Activated naive CD4-positive, alpha-beta T cell treated with anti-CD3 and anti-CD28 coated beads, Interleukin-2, amount 50 U/mL, for 16 hours (primary cell): ENCODE results near the gene COQ8B.
"Not testable (repeated sequence)": the region's sequence is repeated elsewhere in the genome, so short reads cannot be mapped to it uniquely, and the experiment has no call there.

Experiments used
- DNase-seq: peaks from one replicate; pipeline ENCODE4 v3.0.0-alpha.2; 2020

The COQ8B gene

DNA sequence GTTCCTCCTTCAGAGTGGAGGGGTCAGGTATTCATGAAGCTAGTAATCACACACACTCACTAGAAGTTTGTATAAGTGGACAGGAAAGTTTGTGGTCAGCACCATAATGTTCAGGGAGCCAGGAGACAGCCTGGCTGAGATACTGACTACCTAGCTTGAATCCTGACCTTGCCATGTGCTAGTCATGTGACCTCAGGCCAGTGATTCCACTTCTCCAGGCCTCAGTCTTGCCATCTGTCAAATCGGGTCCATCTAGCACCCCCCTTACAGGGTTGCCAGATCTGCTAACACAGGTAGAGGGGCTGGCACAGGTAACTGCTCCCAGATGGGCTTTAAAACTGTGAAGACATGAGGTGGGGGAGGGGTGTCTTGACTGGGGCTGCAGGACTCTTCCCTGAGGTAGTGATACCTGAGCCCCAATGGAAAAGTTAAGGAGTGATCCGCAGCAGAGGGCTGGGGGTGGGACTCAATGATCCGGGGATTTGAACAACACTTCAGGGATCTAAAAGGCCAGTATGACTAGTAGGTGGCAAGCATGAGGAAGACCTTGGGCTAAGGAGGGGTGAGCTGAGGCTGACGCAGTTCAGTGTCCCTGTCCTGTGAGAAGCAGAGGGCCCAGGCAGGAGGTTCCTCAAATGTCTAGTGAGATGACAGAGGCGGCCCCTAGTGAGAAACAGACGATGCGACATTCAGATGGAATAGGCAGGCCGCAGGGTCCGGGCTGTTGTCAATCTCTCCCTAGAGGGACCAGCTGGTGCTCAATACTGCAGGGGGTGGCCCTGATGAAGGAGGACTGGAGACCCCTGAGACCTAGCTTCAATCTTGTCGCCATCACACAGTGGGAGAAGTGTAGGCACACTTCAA lies 25.1 kb upstream of the COQ8B start:
- no peak for DNase-seq

DNA sequence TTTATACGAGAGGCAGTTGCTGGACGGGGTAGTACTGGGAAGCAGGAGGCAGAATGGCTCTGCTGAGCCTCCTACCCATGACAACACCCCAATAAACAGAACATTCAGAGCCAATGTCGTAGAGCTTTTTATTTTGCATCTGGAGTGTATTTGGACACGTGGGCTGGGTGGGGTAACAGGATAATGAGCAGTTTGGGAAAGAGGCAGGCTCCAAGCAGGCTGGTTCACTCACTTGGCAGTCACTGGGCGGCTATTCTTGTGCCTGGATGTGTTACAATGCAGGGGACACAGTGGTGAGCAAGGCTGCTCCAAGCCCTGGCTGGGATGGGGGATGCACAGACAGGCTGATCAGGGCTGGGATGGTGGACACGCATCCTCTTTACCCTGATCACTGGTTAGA lies 24.1 kb upstream of the COQ8B start:
- no peak for DNase-seq

DNA sequence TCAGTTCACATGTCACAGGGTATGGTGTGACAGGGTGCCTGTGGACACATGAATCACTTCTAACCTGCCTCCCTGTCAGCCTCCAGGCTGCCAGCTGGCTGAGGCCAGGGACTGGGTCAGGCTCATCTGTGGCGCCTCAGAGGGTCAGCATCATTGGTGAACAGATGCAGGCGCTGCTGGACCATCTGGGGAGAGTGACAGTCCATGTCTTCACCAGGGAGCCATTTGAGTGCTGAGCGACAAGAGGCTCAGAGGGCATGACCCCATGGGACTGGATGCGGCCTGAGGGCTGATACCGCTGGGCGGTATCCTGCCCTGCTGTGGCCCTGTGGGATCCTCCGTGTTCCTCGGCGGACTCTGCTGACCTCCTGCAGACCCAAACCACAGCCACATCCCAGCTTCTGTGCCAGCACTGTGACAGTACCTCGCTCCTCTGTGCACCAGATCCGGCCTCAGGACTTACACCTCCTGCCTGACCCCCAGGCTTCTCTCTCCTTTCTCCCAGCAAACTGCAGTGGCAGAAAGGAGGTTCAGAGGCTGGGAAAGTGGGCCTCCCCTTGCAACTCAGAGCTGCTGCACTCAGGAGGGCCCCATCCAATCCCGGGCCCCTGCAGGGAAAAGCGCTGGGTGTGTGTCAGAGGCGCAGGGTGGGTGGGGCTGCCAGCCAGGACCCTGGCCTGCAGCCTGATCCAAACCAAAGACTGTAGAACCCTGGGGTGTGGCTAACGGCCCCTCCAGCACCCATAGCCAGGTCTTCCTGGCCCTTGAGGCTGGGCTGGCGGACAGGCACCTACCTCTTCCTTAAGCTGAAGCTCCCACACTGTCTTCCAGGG lies 23.4 kb upstream of the COQ8B start:
- DNase-seq: no peak

- no peak for DNase-seq
Observed at GRCh38 chr19:40739030-40739839, 22.5 kb upstream of the COQ8B start.

GRCh38 chr19:40737102-40737644 lies 20.5 kb upstream of the COQ8B start:
- DNase-seq: no peak

- no peak for DNase-seq
Observed at GRCh38 chr19:40736661-40737060, 20.0 kb upstream of the COQ8B start.

DNA sequence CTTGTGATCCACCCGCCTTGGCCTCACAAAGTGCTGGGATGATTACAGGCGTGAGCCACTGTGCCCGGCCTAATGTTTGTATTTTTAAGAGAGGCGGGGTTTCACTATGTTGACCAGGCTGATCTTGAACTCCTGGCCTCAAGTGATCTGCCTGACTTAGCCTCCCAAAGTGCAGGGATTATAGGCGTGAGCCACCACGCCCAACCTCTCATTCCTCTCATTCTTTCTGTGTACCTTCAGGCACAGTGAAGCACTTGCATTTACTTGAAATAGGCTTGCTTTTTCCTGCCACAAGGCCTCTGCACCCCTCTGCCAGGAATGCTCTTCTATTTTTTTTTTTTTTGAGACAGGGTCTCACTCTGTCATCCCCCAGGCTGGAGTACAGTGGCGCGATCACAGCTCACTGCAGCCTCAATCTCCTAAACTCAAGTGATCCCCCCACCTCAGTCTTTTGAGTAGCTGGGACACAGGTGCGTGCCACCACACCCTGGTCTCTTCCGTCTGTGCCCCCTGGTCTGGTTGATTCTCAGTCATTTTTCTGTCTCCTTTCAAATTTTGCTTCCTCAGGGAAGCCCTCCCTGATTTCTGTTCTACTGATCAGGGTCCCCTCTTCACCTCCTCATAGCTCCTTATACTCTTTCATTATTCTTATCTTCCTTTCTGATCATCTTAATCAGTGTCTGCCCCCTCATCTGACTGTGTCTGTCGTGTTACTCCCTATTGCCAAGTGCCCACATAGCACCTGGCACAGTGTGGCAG lies 18.5 kb upstream of the COQ8B start:
- DNase-seq: no peak

DNA sequence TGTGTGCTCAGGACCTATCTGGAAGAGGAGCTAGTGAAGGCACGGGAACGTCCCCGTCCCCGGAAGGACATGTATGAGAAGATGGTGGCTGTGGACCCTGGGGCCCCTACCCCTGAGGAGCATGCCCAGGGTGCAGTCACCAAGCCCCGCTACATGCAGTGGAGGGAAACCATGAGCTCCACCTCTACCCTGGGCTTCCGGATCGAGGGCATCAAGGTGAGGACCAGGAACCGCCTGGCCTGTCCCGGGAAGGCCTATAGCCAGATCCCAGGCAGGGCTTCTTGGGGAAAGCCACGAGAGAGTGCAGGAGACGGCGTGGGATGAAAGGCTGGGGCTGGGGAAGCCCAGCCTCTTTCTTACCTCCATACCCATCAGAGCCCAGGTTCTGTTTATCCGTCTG lies 16.5 kb upstream of the COQ8B start:
- no peak for DNase-seq

GRCh38 chr19:40732304-40732703 lies 15.6 kb upstream of the COQ8B start:
- not testable (repeated sequence) for DNase-seq

DNA sequence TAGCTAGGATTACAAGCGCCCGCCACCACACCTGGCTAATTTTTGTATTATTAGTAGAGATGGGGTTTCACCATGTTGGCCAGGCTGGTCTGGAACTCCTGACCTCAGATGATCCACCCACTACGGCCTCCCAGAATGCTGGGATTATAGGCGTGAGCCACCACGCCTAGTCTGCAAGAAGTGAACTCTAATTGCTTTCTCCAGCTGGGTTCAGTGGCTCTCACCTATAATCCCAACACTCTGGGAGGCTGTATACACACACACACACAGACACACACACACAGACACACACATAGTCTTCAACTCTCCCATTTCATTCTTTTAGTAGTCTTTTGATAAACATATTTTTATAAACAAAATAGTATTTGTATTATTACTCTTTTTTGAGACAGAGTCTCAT lies 13.4 kb upstream of the COQ8B start:
- not testable (repeated sequence) for DNase-seq

GRCh38 chr19:40726279-40726678 lies 9.6 kb upstream of the COQ8B start:
- DNase-seq: no peak

DNA sequence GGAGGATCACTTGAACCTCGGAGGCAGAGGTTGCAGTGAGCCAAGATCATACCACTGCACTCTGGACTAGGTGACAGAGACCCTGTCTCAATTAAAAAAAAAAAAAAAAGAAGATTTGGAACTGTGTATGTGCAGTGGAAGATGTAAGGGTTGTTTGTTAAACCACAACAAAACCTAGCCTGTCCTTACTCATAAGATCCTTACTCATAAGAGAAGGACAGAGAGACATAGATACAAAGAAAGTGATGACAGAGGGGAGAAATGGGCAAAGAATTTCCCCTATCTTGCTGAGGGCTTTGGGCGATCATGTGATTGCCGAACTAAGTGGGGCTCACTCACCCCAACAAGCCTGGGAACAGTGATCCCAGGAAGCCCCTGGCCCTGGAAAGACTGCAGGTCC lies 8.2 kb upstream of the COQ8B start:
- DNase-seq: no peak

- no peak for DNase-seq
Observed at GRCh38 chr19:40724315-40724714, 7.6 kb upstream of the COQ8B start.

DNA sequence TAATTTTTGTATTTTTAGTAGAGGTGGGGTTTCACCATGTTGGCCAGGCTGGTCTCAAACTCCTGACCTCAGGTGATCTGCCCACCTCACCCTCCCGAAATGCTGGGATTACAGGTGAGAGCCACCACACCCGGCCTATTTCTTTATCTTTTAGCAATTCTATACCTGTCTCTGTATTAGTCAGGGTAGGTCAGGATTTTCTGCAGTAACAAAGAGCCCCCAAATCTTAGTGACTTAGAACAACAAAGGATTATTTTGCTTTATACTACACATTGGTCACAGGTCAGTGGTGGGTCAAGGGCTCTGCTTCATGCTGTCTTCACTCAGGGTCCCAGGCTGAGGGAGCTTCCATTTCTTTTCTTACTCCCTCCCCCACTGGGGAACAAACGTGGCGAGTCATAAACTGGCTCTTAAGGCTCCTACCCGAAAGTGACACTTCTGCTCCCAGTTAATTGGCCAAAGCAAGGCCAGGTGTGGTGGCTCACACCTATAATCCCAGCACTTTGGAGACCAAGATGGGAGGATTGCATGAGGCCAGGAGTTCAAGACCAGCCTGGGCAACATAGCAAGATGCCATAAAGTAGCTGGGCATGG lies 7.1 kb upstream of the COQ8B start:
- DNase-seq: no peak

DNA sequence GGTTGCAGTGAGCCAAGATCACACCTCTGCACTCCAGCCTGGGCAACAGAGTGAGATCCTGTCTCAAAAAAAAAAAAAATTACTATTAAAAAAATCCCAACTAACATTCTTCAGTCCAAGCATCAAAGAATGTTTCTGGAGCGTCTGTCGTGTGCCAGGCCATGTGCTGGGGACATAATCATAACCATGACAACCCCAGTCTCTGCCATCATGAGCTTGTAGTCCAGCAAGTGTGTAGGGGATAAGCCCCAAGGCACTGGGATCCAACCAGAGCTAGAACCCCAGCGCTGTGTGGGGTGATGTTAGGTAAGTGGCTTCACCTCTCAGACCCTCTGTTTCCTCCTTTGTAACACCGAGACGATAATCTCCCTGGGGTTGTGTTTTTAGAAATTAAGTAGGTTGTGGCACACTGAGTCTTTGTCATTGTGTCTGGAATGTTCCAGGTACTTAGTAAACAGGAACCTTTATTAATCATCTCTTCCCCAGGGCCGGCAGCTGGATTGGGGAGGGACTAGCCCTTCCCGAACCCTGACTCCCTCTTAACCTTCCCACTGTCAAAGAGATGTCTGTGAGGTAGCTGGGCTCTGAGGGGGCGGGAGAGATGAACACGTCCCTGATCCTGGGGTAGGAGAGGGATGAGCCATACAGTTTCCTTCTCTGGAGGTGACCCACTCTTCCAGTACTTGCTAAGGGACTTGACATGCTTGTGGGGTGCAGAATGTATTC lies 5.4 kb upstream of the COQ8B start:
- no peak for DNase-seq

GRCh38 chr19:40721140-40721486 lies 4.4 kb upstream of the COQ8B start:
- no peak for DNase-seq

GRCh38 chr19:40719414-40719894 lies 2.8 kb upstream of the COQ8B start:
- no peak for DNase-seq

DNA sequence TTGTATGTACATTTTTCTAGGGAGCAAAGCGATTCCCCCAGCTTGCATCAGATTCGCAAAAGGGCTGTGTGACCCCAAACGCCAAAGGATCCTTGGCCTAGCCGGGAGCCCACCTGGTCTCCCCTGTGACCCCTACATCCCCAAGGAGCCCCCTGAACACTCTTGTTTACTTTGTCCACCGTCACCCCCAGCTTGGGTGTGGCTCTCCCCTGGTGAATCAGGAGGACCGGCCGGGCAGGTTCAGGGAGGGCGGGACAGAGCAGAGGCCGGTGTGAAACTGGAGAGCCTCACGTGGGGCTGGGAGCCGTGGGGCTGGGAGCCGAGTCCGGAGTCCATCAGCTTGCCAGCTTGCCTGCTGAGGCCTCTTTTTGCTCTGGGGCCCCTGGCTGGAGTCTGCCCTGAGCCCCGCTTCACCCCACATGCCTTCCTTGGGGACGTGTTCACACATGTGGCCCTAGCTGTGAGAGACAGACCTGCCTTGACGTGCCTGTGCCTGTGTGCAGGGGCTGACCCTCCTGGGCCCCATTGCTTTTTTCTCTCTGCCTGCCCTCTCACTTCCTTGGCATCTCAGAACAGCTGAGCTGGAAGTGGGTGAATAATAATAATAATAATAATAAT lies 2.2 kb upstream of the COQ8B start:
- no peak for DNase-seq

GRCh38 chr19:40717880-40718773 lies 1.4 kb upstream of the COQ8B start:
- no peak for DNase-seq
